A673 (cell line): ENCODE measurements around the gene PRR7.
"Not testable (repeated sequence)": the region's sequence is repeated elsewhere in the genome, so short reads cannot be mapped to it uniquely, and the experiment has no call there.

ENCODE experiments used
- CTCF ChIP-seq: fragments of 300-800, 200-600 bp; sonication (generic); conservative IDR thresholded peaks from 2 replicates; pipeline ENCODE4 v1.5.1; 2017; ENCODE audit warnings: low read depth, mild to moderate bottlenecking, antibody characterized with exemption, low read length, moderate library complexity, mixed read lengths
- EZH2 ChIP-seq: fragments of 200-600 bp; sonication (generic); IDR thresholded peaks from 2 replicates; pipeline ENCODE4 v1.6.1; 2017; ENCODE audit warnings: borderline replicate concordance, low read depth, mild to moderate bottlenecking, mixed read lengths, antibody characterized with exemption, low read length; ENCODE audit not compliant: poor library complexity, severe bottlenecking

GRCh38 chr5:177417081-177417480 is 29.5 kb upstream of the PRR7 start:
- TF ChIP-seq CTCF, EZH2: not testable (repeated sequence)
